ENCODE data around the gene OR2AK2. TPM values are rescaled to one million over a fixed set of nuclear protein-coding genes. Genes with fewer than 3 reads are reported as not detected.

OR2AK2 gene
- polyA plus RNA-seq, 1 donor from 2014 or later, result not detected

DNA sequence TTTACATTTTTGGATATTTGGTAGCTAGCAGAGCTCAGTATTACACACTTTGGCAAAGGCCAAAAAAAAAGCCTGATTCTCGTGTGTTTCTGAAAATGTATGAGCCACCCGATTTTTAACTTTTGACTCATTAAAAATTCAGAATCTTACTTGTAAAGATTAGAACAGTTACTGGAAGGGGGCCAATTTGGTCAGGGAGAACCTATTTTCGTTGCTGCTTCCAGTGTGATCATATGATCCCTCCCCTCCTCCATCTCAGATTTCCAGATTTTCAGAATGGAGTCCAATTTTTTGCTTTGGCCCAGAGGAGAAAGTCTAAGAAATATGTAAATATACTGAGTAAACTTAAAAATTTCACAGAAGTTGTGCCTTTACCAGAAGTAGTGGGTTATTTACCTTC, 3.2 kb upstream of the OR2AK2 start:
- H4K20me1 ChIP-seq (ENCODE audit: insufficient read depth), result no peaks in the 10 kb centered on the region
- H3K9me3 ChIP-seq (ENCODE audit: low read length), result no peaks in the 10 kb centered on the region
- H3K27ac ChIP-seq (ENCODE audit: low read length), result no peak overlapping the region
- TF ChIP-seq MXI1 (conservative IDR thresholded peaks at IDR 0.05; ENCODE audit: poor library complexity, severe bottlenecking) (no peak), TAF1 (IDR thresholded peaks at IDR 0.05; ENCODE audit: low read depth) (no peak), POLR2AphosphoS5 (IDR thresholded peaks at IDR 0.05) (no peak), EP300 (conservative IDR thresholded peaks at IDR 0.05; ENCODE audit: poor library complexity, severe bottlenecking) (no peak), EZH2 (IDR thresholded peaks at IDR 0.05; ENCODE audit: borderline replicate concordance, insufficient read depth, low read length, poor library complexity, severe bottlenecking) (no peak)
- TF ChIP-seq, protein P1, sequence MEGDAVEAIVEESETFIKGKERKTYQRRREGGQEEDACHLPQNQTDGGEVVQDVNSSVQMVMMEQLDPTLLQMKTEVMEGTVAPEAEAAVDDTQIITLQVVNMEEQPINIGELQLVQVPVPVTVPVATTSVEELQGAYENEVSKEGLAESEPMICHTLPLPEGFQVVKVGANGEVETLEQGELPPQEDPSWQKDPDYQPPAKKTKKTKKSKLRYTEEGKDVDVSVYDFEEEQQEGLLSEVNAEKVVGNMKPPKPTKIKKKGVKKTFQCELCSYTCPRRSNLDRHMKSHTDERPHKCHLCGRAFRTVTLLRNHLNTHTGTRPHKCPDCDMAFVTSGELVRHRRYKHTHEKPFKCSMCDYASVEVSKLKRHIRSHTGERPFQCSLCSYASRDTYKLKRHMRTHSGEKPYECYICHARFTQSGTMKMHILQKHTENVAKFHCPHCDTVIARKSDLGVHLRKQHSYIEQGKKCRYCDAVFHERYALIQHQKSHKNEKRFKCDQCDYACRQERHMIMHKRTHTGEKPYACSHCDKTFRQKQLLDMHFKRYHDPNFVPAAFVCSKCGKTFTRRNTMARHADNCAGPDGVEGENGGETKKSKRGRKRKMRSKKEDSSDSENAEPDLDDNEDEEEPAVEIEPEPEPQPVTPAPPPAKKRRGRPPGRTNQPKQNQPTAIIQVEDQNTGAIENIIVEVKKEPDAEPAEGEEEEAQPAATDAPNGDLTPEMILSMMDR (IDR thresholded peaks at IDR 0.05; ENCODE audit: poor library complexity, severe bottlenecking), result no peak
- TF ChIP-seq, protein P2, sequence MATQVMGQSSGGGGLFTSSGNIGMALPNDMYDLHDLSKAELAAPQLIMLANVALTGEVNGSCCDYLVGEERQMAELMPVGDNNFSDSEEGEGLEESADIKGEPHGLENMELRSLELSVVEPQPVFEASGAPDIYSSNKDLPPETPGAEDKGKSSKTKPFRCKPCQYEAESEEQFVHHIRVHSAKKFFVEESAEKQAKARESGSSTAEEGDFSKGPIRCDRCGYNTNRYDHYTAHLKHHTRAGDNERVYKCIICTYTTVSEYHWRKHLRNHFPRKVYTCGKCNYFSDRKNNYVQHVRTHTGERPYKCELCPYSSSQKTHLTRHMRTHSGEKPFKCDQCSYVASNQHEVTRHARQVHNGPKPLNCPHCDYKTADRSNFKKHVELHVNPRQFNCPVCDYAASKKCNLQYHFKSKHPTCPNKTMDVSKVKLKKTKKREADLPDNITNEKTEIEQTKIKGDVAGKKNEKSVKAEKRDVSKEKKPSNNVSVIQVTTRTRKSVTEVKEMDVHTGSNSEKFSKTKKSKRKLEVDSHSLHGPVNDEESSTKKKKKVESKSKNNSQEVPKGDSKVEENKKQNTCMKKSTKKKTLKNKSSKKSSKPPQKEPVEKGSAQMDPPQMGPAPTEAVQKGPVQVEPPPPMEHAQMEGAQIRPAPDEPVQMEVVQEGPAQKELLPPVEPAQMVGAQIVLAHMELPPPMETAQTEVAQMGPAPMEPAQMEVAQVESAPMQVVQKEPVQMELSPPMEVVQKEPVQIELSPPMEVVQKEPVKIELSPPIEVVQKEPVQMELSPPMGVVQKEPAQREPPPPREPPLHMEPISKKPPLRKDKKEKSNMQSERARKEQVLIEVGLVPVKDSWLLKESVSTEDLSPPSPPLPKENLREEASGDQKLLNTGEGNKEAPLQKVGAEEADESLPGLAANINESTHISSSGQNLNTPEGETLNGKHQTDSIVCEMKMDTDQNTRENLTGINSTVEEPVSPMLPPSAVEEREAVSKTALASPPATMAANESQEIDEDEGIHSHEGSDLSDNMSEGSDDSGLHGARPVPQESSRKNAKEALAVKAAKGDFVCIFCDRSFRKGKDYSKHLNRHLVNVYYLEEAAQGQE (IDR thresholded peaks at IDR 0.05; ENCODE audit: borderline replicate concordance), result no peak
- no peaks in the 10 kb centered on the region for H3K79me2 ChIP-seq (replicated peaks; ENCODE audit: insufficient read depth, low read length)
- no peaks in the 10 kb centered on the region for H3K36me3 ChIP-seq (ENCODE audit: insufficient read depth, low read length)
- no peak overlapping the region for H3K9ac ChIP-seq (ENCODE audit: low read length)
- no peaks in the 10 kb centered on the region for H3K9me2 ChIP-seq (ENCODE audit: insufficient read depth, low read length)
- no peaks in the 10 kb centered on the region for H3F3A ChIP-seq (ENCODE audit: insufficient read depth, low read length, poor library complexity, severe bottlenecking)
- no peak overlapping the region for H2AFZ ChIP-seq (ENCODE audit: low read depth, low read length)
- no peak overlapping the region for H3K4me2 ChIP-seq (ENCODE audit: low read length)
- H3K4me3 ChIP-seq (ENCODE audit: low read length), result no peak overlapping the region
- H3K27me3 ChIP-seq (ENCODE audit: insufficient read depth, low read depth, low read length), result no peaks in the 10 kb centered on the region

DNA sequence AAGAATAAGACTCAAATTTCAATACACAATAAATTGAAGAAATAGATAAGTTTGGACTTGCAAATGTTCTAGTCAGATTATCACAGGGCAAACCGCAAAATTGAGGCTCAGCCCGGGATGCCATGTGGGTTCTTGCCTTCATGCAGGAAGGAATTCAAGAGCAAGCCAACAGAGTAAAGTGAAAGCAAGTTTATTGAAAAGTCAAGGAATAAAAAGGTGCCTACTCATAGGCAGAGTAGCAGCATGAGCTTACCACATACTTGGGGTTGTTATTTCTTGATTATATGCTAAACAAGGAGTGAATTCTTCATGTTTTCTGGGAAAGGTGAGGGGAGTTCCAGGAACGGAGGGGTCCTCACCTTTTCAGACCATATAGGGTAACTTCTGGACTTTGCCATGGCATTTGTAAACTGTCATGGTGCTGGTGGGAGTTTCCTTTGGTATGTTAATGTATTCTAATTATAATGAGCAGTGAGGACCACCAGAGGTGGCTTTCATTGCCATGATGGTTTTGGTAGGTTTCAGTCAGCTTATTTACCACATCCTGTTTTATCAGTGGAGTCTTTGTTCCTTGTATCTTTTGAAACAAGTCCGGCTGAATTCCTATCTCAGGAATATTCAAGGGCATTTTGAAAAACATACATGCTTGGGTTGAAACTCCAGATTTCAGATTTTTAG, 2.0 kb upstream of the OR2AK2 start:
- Histone ChIP-seq H3K27me3 (ENCODE audit: insufficient read depth, low read depth, low read length) (no peaks in the 10 kb centered on the region), H3K4me2 (ENCODE audit: low read length) (no peak overlapping the region), H2AFZ (ENCODE audit: low read depth, low read length) (no peak overlapping the region), H3K36me3 (ENCODE audit: insufficient read depth, low read length) (no peaks in the 10 kb centered on the region), H3K79me2 (replicated peaks; ENCODE audit: insufficient read depth, low read length) (no peaks in the 10 kb centered on the region), H3K27ac (ENCODE audit: low read length) (no peak overlapping the region), H4K20me1 (ENCODE audit: insufficient read depth) (no peaks in the 10 kb centered on the region), H3K9ac (ENCODE audit: low read length) (no peak overlapping the region), H3F3A (ENCODE audit: insufficient read depth, low read length, poor library complexity, severe bottlenecking) (no peaks in the 10 kb centered on the region), H3K9me2 (ENCODE audit: insufficient read depth, low read length) (no peaks in the 10 kb centered on the region), H3K9me3 (ENCODE audit: low read length) (no peaks in the 10 kb centered on the region), H3K4me3 (ENCODE audit: low read length) (no peak overlapping the region)
- TF ChIP-seq TAF1 (IDR thresholded peaks at IDR 0.05; ENCODE audit: low read depth), result no peak
- TF ChIP-seq SMC3 (conservative IDR thresholded peaks at IDR 0.05; ENCODE audit: poor library complexity), result no peak
- TF ChIP-seq, protein P2 (IDR thresholded peaks at IDR 0.05; ENCODE audit: borderline replicate concordance), result no peak
- no peak for TF ChIP-seq POLR2AphosphoS5 (IDR thresholded peaks at IDR 0.05)
- no peak for TF ChIP-seq EP300 (conservative IDR thresholded peaks at IDR 0.05; ENCODE audit: poor library complexity, severe bottlenecking)
- TF ChIP-seq, protein P1 (IDR thresholded peaks at IDR 0.05; ENCODE audit: poor library complexity, severe bottlenecking), result no peak
- TF ChIP-seq MXI1 (conservative IDR thresholded peaks at IDR 0.05; ENCODE audit: poor library complexity, severe bottlenecking), result no peak
- no peak for TF ChIP-seq RAD21 (conservative IDR thresholded peaks at IDR 0.05)
- no peak for TF ChIP-seq EZH2 (IDR thresholded peaks at IDR 0.05; ENCODE audit: borderline replicate concordance, insufficient read depth, low read length, poor library complexity, severe bottlenecking)

Data from neural cell (in vitro differentiated cells).